ENCODE data around the gene ISM2.

Gene ISM2

GRCh38 chr14:77424862-77425261 lies 73.8 kb downstream of the ISM2 start:
- DNase-seq (ENCODE audit: extremely low spot score): no peak
- ChIA-PET CTCF (no interaction called here), POLR2A (no interaction called here)
- no peak for TF ChIP-seq CTCF (IDR thresholded peaks at IDR 0.05; ENCODE audit: control extremely low read depth, extremely low read depth, low read depth, missing control alignments)
